Thymus (tissue), 11 donors: ENCODE measurements around the gene NME1. TPM values are rescaled to one million over a fixed set of nuclear protein-coding genes. Genes with fewer than 3 reads are reported as not detected.

Experiments
- DNase-seq, 9 donors: peaks; one replicate each; pipeline ENCODE4 v3.0.0-alpha.2; 2013; ENCODE audit warnings: low spot score in 9 of 9, low read depth in 6 of 9, missing footprints in 1 of 9
- H3K27ac ChIP-seq, 2 donors: one replicate each; pipeline ENCODE4 v1.5.1; 2013; ENCODE audit warnings: control low read depth in 1 of 2, low read depth in 1 of 2, low read length in 1 of 2, mild to moderate bottlenecking in 1 of 2, moderate library complexity in 1 of 2
- H3K27me3 ChIP-seq, 2 donors: one replicate each; pipeline ENCODE4 v1.5.1; 2013; ENCODE audit warnings: low read length in 1 of 2; ENCODE audit not compliant: control insufficient read depth in 2 of 2, insufficient read depth in 1 of 2
- H3K36me3 ChIP-seq, 2 donors: one replicate each; pipeline ENCODE4 v1.5.1; 2013; ENCODE audit warnings: low read length in 1 of 2, mild to moderate bottlenecking in 1 of 2, moderate library complexity in 1 of 2; ENCODE audit not compliant: control insufficient read depth in 2 of 2, insufficient read depth in 2 of 2
- H3K4me1 ChIP-seq, 2 donors: one replicate each; pipeline ENCODE4 v1.5.1; 2013; ENCODE audit warnings: low read length in 2 of 2; ENCODE audit not compliant: control insufficient read depth in 2 of 2, insufficient read depth in 2 of 2
- H3K4me3 ChIP-seq, 2 donors: one replicate each; pipeline ENCODE4 v1.5.1; 2013; ENCODE audit warnings: low read length in 2 of 2, control low read depth in 1 of 2, mild to moderate bottlenecking in 1 of 2
- H3K9me3 ChIP-seq, 2 donors: one replicate each; pipeline ENCODE4 v1.5.1; 2013; ENCODE audit warnings: low read length in 1 of 2, mild to moderate bottlenecking in 1 of 2; ENCODE audit not compliant: control insufficient read depth in 2 of 2, insufficient read depth in 1 of 2
- WGBS: extraction: QIAGEN DNeasy Blood & Tissue Kit; methylation state at CpG from one replicate; pipeline ENCODE4 v1.1.7; 2013; 5-methylcytosine and 5-hydroxymethylcytosine counted together
- polyA plus RNA-seq: library from polyadenylated mRNA; stranded (reverse); fragments of 200-250 nt; gene quantifications from one replicate; pipeline ENCODE4 v1.2.3, GENCODE V29; 2013
- total RNA-seq: library from RNA; stranded (reverse); fragments of 120-200 nt; gene quantifications from one replicate; pipeline ENCODE4 v1.2.4, GENCODE V29; 2013
- donor health status: healthy.

The NME1 gene
- total and polyA plus RNA-seq, 2 donors: 58.5 to 141 TPM

- WGBS: 45% methylated on average over 6 of the region's 6 CpGs
- Histone ChIP-seq H3K27ac (peak overlapping the region; percentile 52 to 76), H3K4me3 (no peak overlapping the region), H3K27me3 (no peaks in the 10 kb centered on the region), H3K9me3 (no peaks in the 10 kb centered on the region), H3K36me3 (peaks cover 51 to 60% of the 10 kb centered on the region in 2 donors), H3K4me1 (peaks cover 0 to 12% of the 10 kb centered on the region in 2 donors)
- peak in 8 of 9 donors; percentile 4 to 67 (median 20) for DNase-seq
These were observed 46.9 kb downstream of the NME1 start for GRCh38 chr17:51200295-51200694.

DNA sequence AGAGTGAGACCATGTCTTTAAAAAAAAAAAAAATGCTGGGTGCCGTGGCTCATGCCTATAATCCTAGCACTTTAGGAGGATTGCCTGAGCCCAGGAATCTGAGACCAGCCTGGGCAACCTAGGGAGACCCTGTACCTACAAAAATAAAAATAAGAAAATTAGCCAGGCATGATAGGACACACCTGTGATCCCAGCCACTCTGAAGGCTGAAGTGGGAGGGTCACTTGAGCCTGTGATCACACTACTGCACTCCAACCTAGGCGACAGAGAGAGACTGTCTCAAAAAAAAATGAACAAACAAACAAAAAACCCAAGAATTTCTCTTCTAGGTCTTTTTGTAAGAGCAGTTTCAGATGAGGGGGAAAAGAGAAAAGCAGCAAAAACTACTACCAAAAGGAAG is 47.5 kb downstream of the NME1 start:
- Histone ChIP-seq H3K27ac (peak overlapping the region; percentile 16 to 59), H3K9me3 (no peaks in the 10 kb centered on the region), H3K4me3 (no peak overlapping the region), H3K4me1 (peaks cover 0 to 12% of the 10 kb centered on the region in 2 donors), H3K36me3 (peaks cover 51 to 60% of the 10 kb centered on the region in 2 donors), H3K27me3 (no peaks in the 10 kb centered on the region)
- peak in 1 of 9 donors; percentile 6 for DNase-seq
- 94% methylated on average over 2 of the region's 2 CpGs for WGBS

- Histone ChIP-seq H3K4me1 (peaks cover 0 to 12% of the 10 kb centered on the region in 2 donors), H3K36me3 (peaks cover 41 to 67% of the 10 kb centered on the region in 2 donors), H3K4me3 (no peak overlapping the region), H3K9me3 (no peaks in the 10 kb centered on the region), H3K27me3 (no peaks in the 10 kb centered on the region), H3K27ac (no peak overlapping the region)
- no peak for DNase-seq
These were observed 50.5 kb downstream of the NME1 start for GRCh38 chr17:51203838-51204237.

Other genes with a start within 250 kb of the NME1 start
- 37.3 TPM for gene SPAG9, start 32.7 kb upstream of the NME1 start, total RNA-seq
- 35.6 TPM for gene SPAG9, start 32.7 kb upstream of the NME1 start, polyA plus RNA-seq
- gene NME2, start 12.9 kb downstream of the NME1 start, total RNA-seq: 392 TPM
- gene NME2, start 12.9 kb downstream of the NME1 start, polyA plus RNA-seq: 382 TPM
- gene MBTD1, start 106.5 kb downstream of the NME1 start, total RNA-seq: 19.2 TPM
- gene MBTD1, start 106.5 kb downstream of the NME1 start, polyA plus RNA-seq: 19.5 TPM
- 56.2 TPM for gene UTP18, start 107.0 kb downstream of the NME1 start, total RNA-seq
- 37.8 TPM for gene UTP18, start 107.0 kb downstream of the NME1 start, polyA plus RNA-seq